ENCODE results near the gene DENND5A.
"Not testable (repeated sequence)": the region's sequence is repeated elsewhere in the genome, so short reads cannot be mapped to it uniquely, and the experiment has no call there.

DENND5A gene

GRCh38 chr11:9210922-9211320, 54.2 kb downstream of the DENND5A start:
- DNase-seq (ENCODE audit: low read depth in 2 of 2) = no peak

DNA sequence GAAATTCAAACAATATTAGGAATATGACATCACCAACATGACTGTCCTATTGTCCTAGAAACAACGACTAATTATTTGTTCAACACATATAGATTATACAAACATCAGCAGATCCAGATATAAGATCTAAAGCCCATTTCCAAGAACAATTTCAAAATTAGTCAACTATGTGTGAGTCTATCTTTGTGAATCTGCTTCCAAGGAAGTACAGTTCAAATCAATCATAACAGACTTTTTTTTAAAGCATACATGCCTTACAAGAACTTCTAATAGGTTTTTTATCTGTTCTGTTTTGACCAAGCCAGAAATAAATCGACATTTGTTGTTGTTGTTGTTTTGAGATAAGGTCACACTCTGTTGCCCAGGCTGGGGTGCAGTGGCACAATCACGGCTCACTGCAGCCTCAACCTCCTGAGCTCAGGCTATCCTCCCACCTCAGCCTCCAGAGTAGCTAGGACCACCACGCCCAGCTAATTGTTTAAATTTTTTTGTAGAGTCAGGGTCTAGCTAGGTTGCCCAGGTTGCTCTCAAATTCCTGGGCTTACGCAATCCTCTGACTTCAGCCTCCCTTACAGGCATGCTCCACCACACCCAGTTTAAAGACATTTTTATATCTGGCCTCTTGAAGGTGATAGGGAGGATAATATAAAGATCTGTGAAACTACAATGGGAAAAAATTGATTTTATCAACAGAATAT, 54.8 kb downstream of the DENND5A start:
- no peak for DNase-seq (ENCODE audit: low read depth in 2 of 2)

DNA sequence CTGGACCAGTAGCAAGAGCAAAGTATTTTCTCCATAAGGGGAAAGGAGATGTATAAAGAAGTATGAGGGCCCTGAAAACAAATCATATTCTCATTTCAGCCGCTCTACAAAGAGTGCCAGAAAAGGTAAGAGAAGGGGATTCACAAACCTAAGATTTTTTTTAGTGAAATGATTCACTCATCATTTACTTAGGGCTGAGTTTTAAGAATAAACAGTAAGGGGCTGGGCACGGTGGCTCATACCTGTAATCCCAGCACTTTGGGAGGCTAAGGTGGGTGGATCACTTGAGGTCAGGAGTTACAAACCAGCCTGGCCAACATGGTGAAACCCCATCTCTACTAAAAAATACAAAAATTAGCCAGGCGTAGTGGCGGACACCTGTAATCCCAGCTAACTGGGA, 55.5 kb downstream of the DENND5A start:
- not testable (repeated sequence) for DNase-seq (ENCODE audit: low read depth in 2 of 2)

- no peak for DNase-seq (ENCODE audit: low read depth in 2 of 2)
Measured at GRCh38 chr11:9208726-9209501, 56.2 kb downstream of the DENND5A start.

- no peak for DNase-seq (ENCODE audit: low read depth in 2 of 2)
Measured at GRCh38 chr11:9207229-9207628, 57.9 kb downstream of the DENND5A start.

- DNase-seq (ENCODE audit: low read depth in 2 of 2) = no peak
Measured at GRCh38 chr11:9206496-9206895, 58.7 kb downstream of the DENND5A start.

DNA sequence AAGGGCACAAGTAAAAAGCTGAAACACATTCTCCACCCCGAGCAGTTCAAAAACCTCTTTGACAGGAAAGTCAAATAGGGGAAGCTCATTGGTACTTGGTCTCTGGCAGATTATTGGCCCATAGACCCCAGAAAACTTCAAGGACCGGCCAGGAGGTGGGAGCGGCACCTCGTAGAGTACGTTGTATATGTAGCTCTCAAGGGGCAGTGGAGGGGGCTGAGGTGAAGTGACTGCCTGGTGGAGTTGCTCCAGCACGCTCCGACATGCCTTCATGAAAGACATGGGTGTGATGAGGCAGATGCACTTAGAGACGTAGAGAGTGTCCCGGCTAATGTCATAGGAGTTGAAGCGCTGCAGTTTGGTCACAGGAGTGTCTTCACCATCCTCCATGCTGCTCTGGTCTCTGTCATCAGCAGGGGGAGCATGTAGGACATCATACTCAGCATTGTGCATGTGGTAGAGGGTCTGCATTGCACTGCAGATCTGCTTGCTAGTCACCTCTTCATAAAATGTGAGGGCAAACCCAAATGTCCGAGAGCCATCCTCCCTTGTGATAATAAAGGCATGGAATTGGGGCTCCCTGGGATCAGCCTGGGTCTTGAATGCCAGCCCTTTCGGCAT, 61.3 kb downstream of the DENND5A start:
- DNase-seq (ENCODE audit: low read depth in 2 of 2) = no peak

- no peak for DNase-seq (ENCODE audit: low read depth in 2 of 2)
Measured at GRCh38 chr11:9201372-9202162, 63.6 kb downstream of the DENND5A start.

DNA sequence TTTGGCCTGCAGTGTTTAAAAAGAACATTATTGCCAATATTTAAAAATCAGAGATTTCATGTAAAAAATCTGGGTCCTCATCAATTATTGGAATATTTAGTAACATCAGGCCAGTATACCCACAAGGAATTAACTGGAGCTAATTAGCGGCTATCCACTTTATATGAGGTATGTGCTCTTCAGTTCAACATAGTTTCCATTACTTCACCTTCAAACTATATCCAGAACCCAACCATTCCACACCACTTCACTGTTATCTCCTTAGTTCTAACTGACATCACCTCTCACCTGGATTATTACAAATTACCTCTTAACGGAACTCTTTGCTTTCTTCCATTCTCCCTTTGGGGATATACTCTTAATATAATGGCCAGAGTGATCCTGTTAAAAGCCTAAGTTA, 64.7 kb downstream of the DENND5A start:
- no peak for DNase-seq (ENCODE audit: low read depth in 2 of 2)

DNA sequence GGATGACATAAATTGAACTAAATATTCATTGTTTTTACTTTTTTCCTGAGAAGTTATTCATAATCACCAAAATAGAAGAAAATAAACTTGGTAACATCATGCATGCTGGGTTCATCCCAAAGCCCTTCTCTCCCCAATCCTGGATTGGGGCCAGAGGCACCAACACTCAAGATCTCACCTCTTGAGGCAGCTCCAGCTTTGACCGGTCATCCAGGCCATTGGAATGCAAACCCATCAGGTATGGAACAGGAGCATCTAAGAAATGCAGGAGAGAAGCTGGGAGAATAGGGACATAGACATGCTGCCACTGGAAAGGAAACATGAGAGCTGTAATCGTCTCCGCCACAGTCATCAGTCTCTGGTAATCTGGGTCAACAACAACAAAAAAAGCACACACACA, 71.8 kb downstream of the DENND5A start:
- no peak for DNase-seq (ENCODE audit: low read depth in 2 of 2)

GRCh38 chr11:9192561-9192960, 72.6 kb downstream of the DENND5A start:
- DNase-seq (ENCODE audit: low read depth in 2 of 2) = no peak

DNA sequence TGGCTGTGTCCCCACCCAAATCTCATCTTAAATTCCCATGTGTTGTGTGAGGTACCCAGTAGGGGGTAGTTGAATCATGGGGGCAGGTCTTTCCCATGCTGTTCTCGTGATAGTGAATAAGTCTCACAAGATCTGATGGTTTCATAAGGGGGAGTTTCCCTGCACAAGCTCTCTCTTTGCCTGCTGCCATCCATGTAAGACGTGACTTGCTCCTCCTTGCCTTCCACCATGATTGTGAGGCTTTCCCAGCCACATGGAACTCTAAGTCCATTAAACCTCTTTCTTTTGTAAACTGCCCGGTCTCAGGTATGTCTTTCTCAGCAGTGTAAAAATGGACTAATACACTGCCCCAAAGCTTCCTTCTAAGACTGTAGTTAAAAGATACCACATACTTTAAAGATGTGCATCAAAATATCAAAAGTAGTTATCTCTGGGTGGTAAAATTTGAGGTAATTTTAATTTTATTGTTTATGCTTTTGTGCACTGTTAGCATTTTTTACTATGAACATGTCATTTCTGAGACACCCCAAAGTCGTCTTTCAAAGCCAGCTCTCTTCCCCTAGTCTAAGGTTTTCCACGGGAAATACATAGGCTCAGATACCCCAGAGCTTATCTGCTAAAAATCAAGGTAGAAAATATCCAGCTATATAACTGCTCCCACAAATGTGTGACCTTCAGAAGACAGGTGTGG, 74.7 kb downstream of the DENND5A start:
- DNase-seq (ENCODE audit: low read depth in 2 of 2) = not testable (repeated sequence)

DNA sequence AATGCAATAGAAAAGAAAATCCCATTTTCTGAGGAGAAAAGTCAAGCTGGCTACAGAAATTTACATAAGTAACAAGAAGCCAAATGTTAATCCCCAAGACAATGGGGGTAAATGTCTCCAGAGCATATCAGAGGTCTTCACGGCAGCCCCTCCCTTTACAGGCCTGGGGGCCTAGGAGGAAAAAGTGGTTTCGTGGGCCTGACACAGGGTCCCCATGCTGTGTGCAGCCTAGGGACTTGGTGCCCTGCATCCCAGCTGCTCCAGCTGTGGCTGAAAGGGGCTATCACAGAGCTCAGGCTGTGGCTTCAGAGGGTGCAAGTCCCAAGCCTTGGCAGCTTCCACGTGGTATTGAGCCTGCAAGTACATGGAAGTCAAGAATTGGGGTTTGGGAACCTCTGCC, 76.3 kb downstream of the DENND5A start:
- DNase-seq (ENCODE audit: low read depth in 2 of 2) = not testable (repeated sequence)

DNA sequence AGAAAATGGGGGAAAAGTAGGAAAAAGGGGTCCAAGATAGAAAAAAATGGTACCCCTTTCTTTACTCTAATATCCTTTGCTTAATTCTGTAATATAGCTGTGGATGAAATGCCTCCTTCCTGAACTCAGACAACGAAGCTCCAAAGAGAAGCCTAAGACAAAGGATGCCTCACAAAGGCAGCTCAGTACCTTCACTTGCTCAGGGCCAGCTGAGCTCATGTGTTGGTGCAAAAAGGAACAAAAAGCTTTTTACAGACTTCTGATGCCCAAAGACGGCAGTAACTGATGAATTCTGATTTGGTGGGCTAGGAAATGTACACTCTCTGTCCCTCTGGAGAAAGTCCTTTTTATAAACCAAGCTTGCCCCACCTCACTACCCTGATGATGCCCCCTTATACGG, 77.5 kb downstream of the DENND5A start:
- DNase-seq (ENCODE audit: low read depth in 2 of 2) = no peak

DNA sequence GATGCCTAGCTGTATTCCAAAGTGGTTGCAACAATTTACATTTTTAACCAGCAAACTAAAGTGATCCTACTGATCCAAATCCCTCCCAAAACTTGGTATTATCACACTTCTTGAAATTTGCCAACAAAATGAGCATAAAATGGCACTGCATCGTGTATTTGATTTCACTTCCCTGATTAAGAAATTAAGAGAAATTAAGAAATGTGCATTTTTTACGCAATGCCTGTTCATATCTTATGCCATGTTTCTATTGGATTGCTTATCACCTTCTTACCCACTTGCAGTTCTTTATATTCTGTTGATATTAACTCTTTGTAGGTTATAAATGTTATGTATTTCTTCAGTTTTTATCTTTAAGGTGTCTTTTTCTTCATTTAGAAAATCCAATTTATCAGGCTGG, 80.6 kb downstream of the DENND5A start:
- DNase-seq (ENCODE audit: low read depth in 2 of 2) = no peak

GRCh38 chr11:9182180-9182871, 82.8 kb downstream of the DENND5A start:
- DNase-seq (ENCODE audit: low read depth in 2 of 2) = no peak

- DNase-seq (ENCODE audit: low read depth in 2 of 2) = no peak
Measured at GRCh38 chr11:9180784-9181183, 84.4 kb downstream of the DENND5A start.

DNA sequence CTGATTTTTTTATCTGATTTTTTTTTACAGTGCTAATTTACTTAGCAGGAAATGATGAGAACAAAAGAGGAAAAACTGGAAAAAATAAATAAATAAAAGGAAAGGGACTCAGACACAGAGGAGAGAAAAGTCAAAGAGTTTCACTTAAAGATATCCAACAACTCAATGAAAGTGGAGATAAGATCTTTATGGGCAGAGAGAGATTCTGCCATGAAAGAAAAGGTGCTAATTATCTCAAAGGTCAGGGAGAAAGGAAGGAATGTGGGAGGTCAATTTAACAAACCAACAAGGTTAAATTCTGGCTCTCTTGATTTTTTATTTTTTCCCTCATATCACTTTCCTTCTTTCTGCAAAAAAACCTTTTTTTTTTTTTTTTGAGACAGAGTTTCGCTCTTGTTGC, 86.0 kb downstream of the DENND5A start:
- no peak for DNase-seq (ENCODE audit: low read depth in 2 of 2)

DNA sequence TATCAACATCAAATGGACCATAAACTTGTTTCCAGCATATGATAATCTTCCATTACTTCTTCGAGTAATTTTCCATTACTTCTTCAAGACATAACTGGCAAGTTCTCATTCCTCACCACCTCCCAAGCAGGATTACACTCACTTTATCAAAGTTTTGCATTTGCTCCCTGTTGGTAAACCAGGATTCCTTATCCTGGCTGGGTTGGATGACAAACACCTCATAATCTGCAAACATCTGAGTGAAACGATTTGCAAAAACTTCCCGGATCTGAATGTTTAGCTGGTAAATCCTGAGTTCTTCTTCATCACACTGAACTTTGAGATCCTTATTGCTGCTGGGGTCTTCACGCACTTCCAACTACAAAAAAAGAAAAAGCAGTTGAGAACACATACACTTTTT, 86.4 kb downstream of the DENND5A start:
- DNase-seq (ENCODE audit: low read depth in 2 of 2) = no peak

- no peak for DNase-seq (ENCODE audit: low read depth in 2 of 2)
Measured at GRCh38 chr11:9177438-9178091, 87.6 kb downstream of the DENND5A start.

Data from activated CD4-positive, alpha-beta T cell treated with anti-CD3 and anti-CD28 coated beads for 24 hours (primary cell).